ENCODE measurements around the gene MAB21L2.

MAB21L2 gene

DNA sequence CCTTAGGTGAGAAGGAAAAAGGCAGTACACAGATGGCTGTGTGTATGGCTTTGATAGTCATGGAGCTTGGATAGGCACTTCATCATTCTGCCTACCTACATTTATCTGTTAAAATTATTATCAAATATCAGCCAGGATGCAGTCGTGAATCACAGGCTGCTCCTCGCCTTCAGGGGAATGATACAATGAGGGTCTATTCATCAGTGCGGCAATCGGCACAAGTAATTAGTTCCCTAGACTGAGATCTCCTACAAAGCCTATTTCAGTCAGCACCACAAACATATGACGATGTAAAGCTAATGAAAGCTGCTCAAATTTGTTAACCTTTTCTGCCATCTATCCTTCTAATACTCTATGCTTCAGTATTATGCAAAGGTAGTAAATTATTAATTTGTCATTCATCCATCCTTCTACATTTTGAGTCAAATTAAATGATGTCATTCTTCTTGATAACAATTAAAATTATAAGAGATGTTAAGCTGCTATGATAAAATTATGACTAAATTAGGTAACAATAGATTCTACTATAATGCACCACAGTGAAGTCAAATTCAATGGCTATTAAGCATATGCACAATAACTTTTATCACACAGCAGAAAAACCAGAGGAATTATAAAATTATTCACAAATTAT, 19.0 kb downstream of the MAB21L2 start:
- no peaks in the 10 kb centered on the region for H3F3A ChIP-seq (ENCODE audit: insufficient read depth, low read length)
- H3K9me3 ChIP-seq (replicated peaks; ENCODE audit: insufficient read depth, low read length), result no peaks in the 10 kb centered on the region
- H3K4me1 ChIP-seq (ENCODE audit: low read length), result no peaks in the 10 kb centered on the region
- no peak overlapping the region for H3K4me3 ChIP-seq (ENCODE audit: low read length)
- no peak overlapping the region for H3K4me2 ChIP-seq (ENCODE audit: low read depth, low read length)
- H3K9me2 ChIP-seq (replicated peaks; ENCODE audit: insufficient read depth, low read length), result no peaks in the 10 kb centered on the region
- H2AFZ ChIP-seq (ENCODE audit: low read length), result no peak overlapping the region
- no peaks in the 10 kb centered on the region for H3K79me2 ChIP-seq (ENCODE audit: low read length)
- no peaks in the 10 kb centered on the region for H4K20me1 ChIP-seq (ENCODE audit: insufficient read depth, low read length)
- no peak for TF ChIP-seq EZH2 (optimal IDR thresholded peaks at IDR 0.05; ENCODE audit: low read depth, low read length)
- TF ChIP-seq, protein P1, sequence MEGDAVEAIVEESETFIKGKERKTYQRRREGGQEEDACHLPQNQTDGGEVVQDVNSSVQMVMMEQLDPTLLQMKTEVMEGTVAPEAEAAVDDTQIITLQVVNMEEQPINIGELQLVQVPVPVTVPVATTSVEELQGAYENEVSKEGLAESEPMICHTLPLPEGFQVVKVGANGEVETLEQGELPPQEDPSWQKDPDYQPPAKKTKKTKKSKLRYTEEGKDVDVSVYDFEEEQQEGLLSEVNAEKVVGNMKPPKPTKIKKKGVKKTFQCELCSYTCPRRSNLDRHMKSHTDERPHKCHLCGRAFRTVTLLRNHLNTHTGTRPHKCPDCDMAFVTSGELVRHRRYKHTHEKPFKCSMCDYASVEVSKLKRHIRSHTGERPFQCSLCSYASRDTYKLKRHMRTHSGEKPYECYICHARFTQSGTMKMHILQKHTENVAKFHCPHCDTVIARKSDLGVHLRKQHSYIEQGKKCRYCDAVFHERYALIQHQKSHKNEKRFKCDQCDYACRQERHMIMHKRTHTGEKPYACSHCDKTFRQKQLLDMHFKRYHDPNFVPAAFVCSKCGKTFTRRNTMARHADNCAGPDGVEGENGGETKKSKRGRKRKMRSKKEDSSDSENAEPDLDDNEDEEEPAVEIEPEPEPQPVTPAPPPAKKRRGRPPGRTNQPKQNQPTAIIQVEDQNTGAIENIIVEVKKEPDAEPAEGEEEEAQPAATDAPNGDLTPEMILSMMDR (IDR thresholded peaks at IDR 0.05; ENCODE audit: low read length), result no peak
- TF ChIP-seq EZH2phosphoT487 (IDR thresholded peaks at IDR 0.05; ENCODE audit: low read length), result no peak
- no peak overlapping the region for H3K9ac ChIP-seq (ENCODE audit: low read length)
- no peak for DNase-seq
- H3K27ac ChIP-seq (ENCODE audit: low read length), result no peak overlapping the region
- no peaks in the 10 kb centered on the region for H3K27me3 ChIP-seq (replicated peaks; ENCODE audit: insufficient read depth, low read length)
- no peaks in the 10 kb centered on the region for H3K36me3 ChIP-seq (replicated peaks; ENCODE audit: insufficient read depth, low read length)

DNA sequence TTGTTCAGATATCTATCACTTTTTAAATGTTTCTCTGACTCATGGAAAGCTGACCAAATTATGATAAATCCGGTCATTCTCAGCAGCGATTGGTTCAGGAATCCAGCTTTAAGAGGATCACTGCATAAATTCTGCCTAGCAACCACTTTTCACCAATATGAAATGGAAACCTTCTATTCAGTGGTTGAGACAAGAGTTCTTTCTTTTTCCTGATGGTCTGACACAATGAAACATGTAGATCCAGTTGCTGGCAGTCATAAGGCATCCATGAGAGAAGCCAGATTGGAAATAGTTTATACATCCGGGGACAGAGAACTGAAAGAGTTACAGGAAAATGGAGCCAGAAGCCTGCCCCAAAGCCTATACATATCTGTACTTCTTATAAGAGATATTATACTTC, 27.2 kb downstream of the MAB21L2 start:
- no peaks in the 10 kb centered on the region for H3K79me2 ChIP-seq (ENCODE audit: low read length)
- H3K4me2 ChIP-seq (ENCODE audit: low read depth, low read length), result no peak overlapping the region
- H3K36me3 ChIP-seq (replicated peaks; ENCODE audit: insufficient read depth, low read length), result no peaks in the 10 kb centered on the region
- H4K20me1 ChIP-seq (ENCODE audit: insufficient read depth, low read length), result no peaks in the 10 kb centered on the region
- no peaks in the 10 kb centered on the region for H3F3A ChIP-seq (ENCODE audit: insufficient read depth, low read length)
- no peak for TF ChIP-seq EZH2phosphoT487 (IDR thresholded peaks at IDR 0.05; ENCODE audit: low read length)
- TF ChIP-seq EZH2 (optimal IDR thresholded peaks at IDR 0.05; ENCODE audit: low read depth, low read length), result no peak
- TF ChIP-seq, protein P1 (IDR thresholded peaks at IDR 0.05; ENCODE audit: low read length), result no peak
- H2AFZ ChIP-seq (ENCODE audit: low read length), result no peak overlapping the region
- no peaks in the 10 kb centered on the region for H3K4me1 ChIP-seq (ENCODE audit: low read length)
- H3K27ac ChIP-seq (ENCODE audit: low read length), result no peak overlapping the region
- no peak overlapping the region for H3K9ac ChIP-seq (ENCODE audit: low read length)
- no peaks in the 10 kb centered on the region for H3K9me2 ChIP-seq (replicated peaks; ENCODE audit: insufficient read depth, low read length)
- no peaks in the 10 kb centered on the region for H3K27me3 ChIP-seq (replicated peaks; ENCODE audit: insufficient read depth, low read length)
- no peaks in the 10 kb centered on the region for H3K9me3 ChIP-seq (replicated peaks; ENCODE audit: insufficient read depth, low read length)
- no peak for DNase-seq
- no peak overlapping the region for H3K4me3 ChIP-seq (ENCODE audit: low read length)

DNA sequence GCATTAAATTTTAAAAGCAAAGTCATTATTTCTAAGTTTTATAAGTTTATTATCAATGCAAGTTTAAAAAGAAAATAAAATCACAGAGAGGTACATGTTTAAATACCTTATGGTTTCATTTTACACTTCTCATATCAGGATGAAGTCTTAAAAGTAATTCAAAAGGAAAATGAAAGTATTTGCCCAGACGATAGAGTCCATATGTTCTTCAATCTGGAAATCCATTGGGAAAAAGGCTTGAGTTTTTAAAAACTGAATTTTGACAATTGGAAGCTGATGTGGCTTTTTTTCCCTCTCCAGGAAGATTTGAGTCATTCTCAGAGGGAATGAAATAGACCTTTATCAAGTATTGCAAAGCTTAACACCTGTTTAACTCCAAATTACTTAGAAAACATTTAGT, 37.1 kb downstream of the MAB21L2 start:
- Histone ChIP-seq H3K4me3 (ENCODE audit: low read length) (peak overlapping the region; percentile 39; the same call in 1 of the 2 replicates), H2AFZ (ENCODE audit: low read length) (no peak overlapping the region), H3K4me2 (ENCODE audit: low read depth, low read length) (peak overlapping the region; percentile 64), H4K20me1 (ENCODE audit: insufficient read depth, low read length) (no peaks in the 10 kb centered on the region), H3K27ac (ENCODE audit: low read length) (no peak overlapping the region), H3K9me3 (replicated peaks; ENCODE audit: insufficient read depth, low read length) (no peaks in the 10 kb centered on the region), H3K9me2 (replicated peaks; ENCODE audit: insufficient read depth, low read length) (no peaks in the 10 kb centered on the region), H3K4me1 (ENCODE audit: low read length) (no peaks in the 10 kb centered on the region), H3K27me3 (replicated peaks; ENCODE audit: insufficient read depth, low read length) (no peaks in the 10 kb centered on the region), H3K9ac (ENCODE audit: low read length) (no peak overlapping the region; the same call in 1 of the 2 replicates), H3F3A (ENCODE audit: insufficient read depth, low read length) (no peaks in the 10 kb centered on the region), H3K36me3 (replicated peaks; ENCODE audit: insufficient read depth, low read length) (no peaks in the 10 kb centered on the region), H3K79me2 (ENCODE audit: low read length) (no peaks in the 10 kb centered on the region)
- peak; percentile 50 for DNase-seq
- no peak for TF ChIP-seq EZH2 (optimal IDR thresholded peaks at IDR 0.05; ENCODE audit: low read depth, low read length)
- TF ChIP-seq, protein P1 (IDR thresholded peaks at IDR 0.05; ENCODE audit: low read length), result no peak
- no peak for TF ChIP-seq EZH2phosphoT487 (IDR thresholded peaks at IDR 0.05; ENCODE audit: low read length)

All from MM.1S (cell line).